Loucy (cell line): ENCODE measurements around the gene MRPL21.

Experiments used
- CTCF ChIP-seq: fragments of 200-600 bp; sonication (generic); conservative IDR thresholded peaks from 2 replicates; pipeline ENCODE4 v1.5.1; 2014; ENCODE audit warnings: mild to moderate bottlenecking, antibody characterized with exemption, low read length
- EZH2phosphoT487 ChIP-seq: fragments of 200-600 bp; IDR thresholded peaks from 2 replicates; pipeline ENCODE4 v1.6.1; 2018; ENCODE audit warnings: antibody characterized with exemption, mild to moderate bottlenecking, moderate library complexity, borderline replicate concordance

- TF ChIP-seq CTCF = no peak
- TF ChIP-seq EZH2phosphoT487 = no peak
These were observed 46.5 kb downstream of the MRPL21 start for GRCh38 chr11:68857037-68857586.
